Measurements from ENCODE around the gene PASK.

Gene PASK

GRCh38 chr2:241070811-241071676, 78.2 kb downstream of the PASK start:
- H3K27ac ChIP-seq (ENCODE audit: low read length): no peak overlapping the region
- H3K27me3 ChIP-seq (ENCODE audit: insufficient read depth, low read length): no peaks in the 10 kb centered on the region

DNA sequence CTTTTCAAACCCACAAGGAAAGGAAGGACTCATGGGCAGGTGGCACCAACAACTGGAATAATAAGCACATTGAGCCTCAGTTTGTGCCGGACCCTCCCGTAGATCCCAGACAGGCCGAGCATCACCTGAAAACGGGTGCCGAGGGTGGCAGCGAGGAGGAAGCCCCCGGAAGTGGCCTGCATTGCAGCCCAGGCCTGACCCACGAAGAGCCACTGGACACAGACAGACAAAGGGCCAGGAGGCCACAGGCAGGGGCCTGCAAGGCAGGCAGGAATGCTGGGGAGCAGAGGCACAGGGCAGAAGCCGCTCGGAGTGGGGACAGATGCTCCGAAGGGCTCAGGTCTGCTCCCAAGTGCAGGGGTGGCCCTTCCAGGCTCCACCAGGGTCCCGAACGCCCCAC, 78.9 kb downstream of the PASK start:
- Histone ChIP-seq H3K27ac (ENCODE audit: low read length) (no peak overlapping the region), H3K4me1 (ENCODE audit: insufficient read depth, low read length) (no peaks in the 10 kb centered on the region), H3K9me3 (ENCODE audit: insufficient read depth, low read depth, low read length) (no peaks in the 10 kb centered on the region), H3K4me3 (ENCODE audit: low read length) (no peak overlapping the region), H3K27me3 (ENCODE audit: insufficient read depth, low read length) (no peaks in the 10 kb centered on the region), H3K36me3 (ENCODE audit: insufficient read depth, low read depth, low read length) (no peaks in the 10 kb centered on the region), H3K9ac (ENCODE audit: low read depth, low read length) (no peak overlapping the region)

More at GRCh38 chr2:241070811-241071676, 78.2 kb downstream of the PASK start:
- H3K9ac ChIP-seq (ENCODE audit: low read depth, low read length): no peak overlapping the region
- no peaks in the 10 kb centered on the region for H3K9me3 ChIP-seq (ENCODE audit: insufficient read depth, low read depth, low read length)
- no peaks in the 10 kb centered on the region for H3K4me1 ChIP-seq (ENCODE audit: insufficient read depth, low read length)
- H3K36me3 ChIP-seq (ENCODE audit: insufficient read depth, low read depth, low read length): no peaks in the 10 kb centered on the region
- no peak overlapping the region for H3K4me3 ChIP-seq (ENCODE audit: low read length)

- H3K4me3 ChIP-seq (ENCODE audit: low read length): no peak overlapping the region
- H3K9me3 ChIP-seq (ENCODE audit: insufficient read depth, low read depth, low read length): no peaks in the 10 kb centered on the region
- no peak overlapping the region for H3K27ac ChIP-seq (ENCODE audit: low read length)
- H3K9ac ChIP-seq (ENCODE audit: low read depth, low read length): no peak overlapping the region
- H3K36me3 ChIP-seq (ENCODE audit: insufficient read depth, low read depth, low read length): no peaks in the 10 kb centered on the region
- no peaks in the 10 kb centered on the region for H3K27me3 ChIP-seq (ENCODE audit: insufficient read depth, low read length)
- no peaks in the 10 kb centered on the region for H3K4me1 ChIP-seq (ENCODE audit: insufficient read depth, low read length)
Measured at GRCh38 chr2:241069821-241070281, 79.4 kb downstream of the PASK start.

DNA sequence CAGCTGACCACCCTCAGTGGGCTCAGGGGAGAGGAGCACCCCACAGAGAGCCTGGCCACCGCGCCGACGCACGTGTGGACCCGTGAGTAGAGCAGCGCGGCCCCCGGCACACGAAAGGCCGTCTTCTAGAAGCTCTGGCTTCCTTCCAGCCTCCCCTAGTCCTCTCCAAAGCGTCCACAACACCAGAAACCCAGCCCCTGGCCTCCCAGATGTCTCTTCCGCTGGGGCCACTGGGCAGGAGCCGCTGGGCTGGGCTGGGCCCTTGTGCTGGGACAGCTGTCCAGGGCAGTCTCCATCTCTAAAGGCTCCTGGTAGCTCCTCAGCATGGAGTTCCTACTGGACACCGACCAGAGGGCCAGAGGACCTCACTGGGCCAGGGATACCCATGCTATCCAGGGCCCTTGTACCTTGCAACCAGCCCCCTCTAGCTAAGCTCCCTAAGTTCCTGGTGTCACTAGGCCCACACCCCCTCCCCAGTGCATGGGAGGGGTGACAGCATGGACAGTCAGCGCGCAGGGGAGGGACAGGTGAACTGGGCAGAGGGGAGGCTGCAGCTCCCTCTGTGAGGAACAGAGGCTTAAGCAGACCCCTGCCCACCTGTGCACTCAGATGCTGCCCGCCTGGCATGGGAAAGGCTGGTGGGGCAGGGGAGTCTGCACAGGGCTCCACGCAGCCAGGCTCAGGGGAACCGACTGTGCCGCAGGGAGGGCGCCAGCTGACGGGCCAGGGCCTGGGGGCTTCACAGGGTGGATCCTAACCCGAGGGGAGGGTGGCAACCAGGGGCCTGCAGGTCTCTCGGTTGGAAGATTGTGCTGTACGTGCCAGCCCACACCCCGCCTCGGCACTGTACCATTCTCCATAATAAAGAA, 80.1 kb downstream of the PASK start:
- no peaks in the 10 kb centered on the region for H3K36me3 ChIP-seq (ENCODE audit: insufficient read depth, low read depth, low read length)
- no peak overlapping the region for H3K9ac ChIP-seq (ENCODE audit: low read depth, low read length)
- no peak overlapping the region for H3K4me3 ChIP-seq (ENCODE audit: low read length)
- no peaks in the 10 kb centered on the region for H3K9me3 ChIP-seq (ENCODE audit: insufficient read depth, low read depth, low read length)
- no peak overlapping the region for H3K27ac ChIP-seq (ENCODE audit: low read length)
- H3K4me1 ChIP-seq (ENCODE audit: insufficient read depth, low read length): no peaks in the 10 kb centered on the region
- H3K27me3 ChIP-seq (ENCODE audit: insufficient read depth, low read length): no peaks in the 10 kb centered on the region

GRCh38 chr2:241068136-241068941, 80.9 kb downstream of the PASK start:
- no peaks in the 10 kb centered on the region for H3K36me3 ChIP-seq (ENCODE audit: insufficient read depth, low read depth, low read length)
- H3K27ac ChIP-seq (ENCODE audit: low read length): no peak overlapping the region
- no peak overlapping the region for H3K9ac ChIP-seq (ENCODE audit: low read depth, low read length)
- no peaks in the 10 kb centered on the region for H3K27me3 ChIP-seq (ENCODE audit: insufficient read depth, low read length)
- no peak overlapping the region for H3K4me3 ChIP-seq (ENCODE audit: low read length)
- H3K4me1 ChIP-seq (ENCODE audit: insufficient read depth, low read length): no peaks in the 10 kb centered on the region
- H3K9me3 ChIP-seq (ENCODE audit: insufficient read depth, low read depth, low read length): no peaks in the 10 kb centered on the region

DNA sequence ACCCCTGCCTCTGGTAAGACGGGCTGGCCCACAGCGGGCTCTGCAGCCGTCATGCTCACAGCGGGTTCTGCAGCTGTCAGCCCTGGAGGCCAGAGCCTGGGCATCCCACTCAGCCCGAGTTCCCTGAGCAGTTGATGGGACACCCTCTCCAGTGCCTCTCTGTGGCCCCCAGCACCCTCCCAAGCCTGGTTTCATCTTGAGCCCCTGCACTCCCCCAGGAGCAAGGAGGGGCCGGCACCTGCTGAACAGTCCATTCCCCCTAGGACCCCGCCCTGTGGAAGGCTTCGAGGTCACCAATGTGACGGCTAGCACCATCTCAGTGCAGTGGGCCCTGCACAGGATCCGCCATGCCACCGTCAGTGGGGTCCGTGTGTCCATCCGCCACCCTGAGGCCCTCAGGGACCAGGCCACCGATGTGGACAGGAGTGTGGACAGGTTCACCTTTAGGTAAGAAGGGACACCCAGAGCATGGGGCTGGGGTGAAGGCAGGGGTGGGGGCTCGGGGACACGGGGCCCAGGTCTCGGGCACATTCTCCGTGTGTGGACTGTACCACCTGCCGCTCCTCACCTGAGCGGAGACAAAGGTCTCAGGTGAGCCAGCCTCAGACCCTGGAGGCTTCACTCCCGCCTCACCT, 81.7 kb downstream of the PASK start:
- Histone ChIP-seq H3K27ac (ENCODE audit: low read length) (no peak overlapping the region), H3K4me1 (ENCODE audit: insufficient read depth, low read length) (no peaks in the 10 kb centered on the region), H3K9me3 (ENCODE audit: insufficient read depth, low read depth, low read length) (no peaks in the 10 kb centered on the region), H3K27me3 (ENCODE audit: insufficient read depth, low read length) (no peaks in the 10 kb centered on the region), H3K36me3 (ENCODE audit: insufficient read depth, low read depth, low read length) (no peaks in the 10 kb centered on the region), H3K9ac (ENCODE audit: low read depth, low read length) (no peak overlapping the region), H3K4me3 (ENCODE audit: low read length) (no peak overlapping the region)

- H3K27me3 ChIP-seq (ENCODE audit: insufficient read depth, low read length): no peaks in the 10 kb centered on the region
- no peak overlapping the region for H3K4me3 ChIP-seq (ENCODE audit: low read length)
- no peak overlapping the region for H3K9ac ChIP-seq (ENCODE audit: low read depth, low read length)
- H3K27ac ChIP-seq (ENCODE audit: low read length): no peak overlapping the region
- no peaks in the 10 kb centered on the region for H3K4me1 ChIP-seq (ENCODE audit: insufficient read depth, low read length)
- no peaks in the 10 kb centered on the region for H3K9me3 ChIP-seq (ENCODE audit: insufficient read depth, low read depth, low read length)
- no peaks in the 10 kb centered on the region for H3K36me3 ChIP-seq (ENCODE audit: insufficient read depth, low read depth, low read length)
Measured at GRCh38 chr2:241066893-241067341, 82.4 kb downstream of the PASK start.

DNA sequence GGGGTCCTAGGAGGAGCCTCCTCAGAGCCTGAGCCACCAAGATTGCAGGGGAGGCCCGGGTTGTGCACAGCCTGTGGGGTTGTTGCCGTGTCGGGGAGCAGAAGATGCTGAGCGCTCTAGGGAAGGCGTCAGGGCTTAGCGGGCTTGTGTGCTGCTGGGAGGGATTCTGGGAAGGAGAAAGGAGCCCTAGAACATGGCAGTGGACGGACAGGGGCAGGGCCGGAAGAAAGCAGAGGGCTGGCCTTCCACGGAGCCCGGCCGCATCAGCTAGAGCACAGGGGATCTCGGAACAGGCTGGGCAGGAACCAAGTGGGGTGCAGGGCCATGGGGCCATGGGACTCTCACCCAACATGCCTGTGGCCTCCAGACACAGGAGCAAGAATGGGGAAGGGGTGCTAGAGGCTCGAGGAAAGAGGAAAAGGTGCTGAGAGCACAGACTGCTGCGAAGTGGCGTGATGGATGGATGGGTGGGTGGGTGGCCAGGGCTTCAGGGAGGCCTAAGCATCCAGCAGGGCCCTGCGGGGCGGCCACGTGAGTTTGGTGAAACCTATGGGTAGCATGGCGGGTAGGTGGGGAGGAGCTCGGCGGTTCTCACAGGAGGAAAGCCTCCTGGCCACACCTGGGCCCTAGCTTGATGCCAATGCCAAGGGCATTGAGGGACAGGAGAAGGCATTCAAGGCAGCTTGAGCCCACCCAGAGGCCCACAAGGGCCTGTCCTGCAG, 82.9 kb downstream of the PASK start:
- H3K9ac ChIP-seq (ENCODE audit: low read depth, low read length): no peak overlapping the region
- H3K4me1 ChIP-seq (ENCODE audit: insufficient read depth, low read length): no peaks in the 10 kb centered on the region
- no peak overlapping the region for H3K4me3 ChIP-seq (ENCODE audit: low read length)
- no peaks in the 10 kb centered on the region for H3K27me3 ChIP-seq (ENCODE audit: insufficient read depth, low read length)
- H3K36me3 ChIP-seq (ENCODE audit: insufficient read depth, low read depth, low read length): no peaks in the 10 kb centered on the region
- H3K27ac ChIP-seq (ENCODE audit: low read length): no peak overlapping the region
- H3K9me3 ChIP-seq (ENCODE audit: insufficient read depth, low read depth, low read length): no peaks in the 10 kb centered on the region

GRCh38 chr2:241065355-241065803, 83.9 kb downstream of the PASK start:
- no peak overlapping the region for H3K9ac ChIP-seq (ENCODE audit: low read depth, low read length)
- no peak overlapping the region for H3K27ac ChIP-seq (ENCODE audit: low read length)
- no peaks in the 10 kb centered on the region for H3K36me3 ChIP-seq (ENCODE audit: insufficient read depth, low read depth, low read length)
- no peak overlapping the region for H3K4me3 ChIP-seq (ENCODE audit: low read length)
- no peaks in the 10 kb centered on the region for H3K27me3 ChIP-seq (ENCODE audit: insufficient read depth, low read length)
- no peaks in the 10 kb centered on the region for H3K9me3 ChIP-seq (ENCODE audit: insufficient read depth, low read depth, low read length)
- H3K4me1 ChIP-seq (ENCODE audit: insufficient read depth, low read length): no peaks in the 10 kb centered on the region

DNA sequence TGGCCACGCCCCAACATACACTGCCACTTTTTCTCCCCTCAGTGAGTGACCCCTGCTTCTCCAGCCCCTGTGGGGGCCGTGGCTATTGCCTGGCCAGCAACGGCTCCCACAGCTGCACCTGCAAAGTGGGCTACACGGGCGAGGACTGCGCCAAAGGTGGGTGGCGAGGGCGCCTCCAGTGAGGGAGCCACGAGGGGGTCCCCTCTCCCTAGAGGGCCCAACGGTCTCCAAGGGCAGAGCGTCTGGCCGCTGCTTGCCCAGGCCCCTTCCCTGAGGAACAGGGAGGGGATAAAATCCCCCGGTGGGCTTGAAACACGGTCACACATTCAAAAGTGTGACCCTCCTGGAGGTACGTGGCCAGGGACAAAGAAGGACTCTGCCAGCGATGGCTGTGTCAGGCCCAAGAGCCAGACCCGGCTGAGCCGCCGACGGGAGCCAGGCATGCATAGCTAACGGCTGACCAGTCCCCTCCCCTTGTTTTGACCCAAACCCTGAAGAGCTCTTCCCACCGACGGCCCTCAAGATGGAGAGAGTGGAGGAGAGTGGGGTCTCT, 84.4 kb downstream of the PASK start:
- no peak overlapping the region for H3K9ac ChIP-seq (ENCODE audit: low read depth, low read length)
- no peak overlapping the region for H3K4me3 ChIP-seq (ENCODE audit: low read length)
- no peaks in the 10 kb centered on the region for H3K27me3 ChIP-seq (ENCODE audit: insufficient read depth, low read length)
- no peaks in the 10 kb centered on the region for H3K4me1 ChIP-seq (ENCODE audit: insufficient read depth, low read length)
- no peaks in the 10 kb centered on the region for H3K9me3 ChIP-seq (ENCODE audit: insufficient read depth, low read depth, low read length)
- H3K27ac ChIP-seq (ENCODE audit: low read length): no peak overlapping the region
- no peaks in the 10 kb centered on the region for H3K36me3 ChIP-seq (ENCODE audit: insufficient read depth, low read depth, low read length)

Measured in iPS-20b (cell line).